Ectodermal cell (in vitro differentiated cells): Measurements from ENCODE around the gene OXA1L.
"Not testable (repeated sequence)": the region's sequence is repeated elsewhere in the genome, so short reads cannot be mapped to it uniquely, and the experiment has no call there.

Source experiments
- H3K27ac ChIP-seq: 2 replicates; pipeline ENCODE4 v1.7.0; 2013; ENCODE audit warnings: mild to moderate bottlenecking, low read depth, low read length; ENCODE audit not compliant: insufficient read depth, poor library complexity, severe bottlenecking
- H3K27me3 ChIP-seq: 2 replicates; pipeline ENCODE4 v1.7.0; 2013; ENCODE audit warnings: mild to moderate bottlenecking, low read length; ENCODE audit not compliant: insufficient read depth, control insufficient read depth, poor library complexity, severe bottlenecking
- H3K36me3 ChIP-seq: one replicate; pipeline ENCODE4 v1.7.0; 2013; ENCODE audit warnings: low read length; ENCODE audit not compliant: control insufficient read depth, insufficient read depth
- H3K4me1 ChIP-seq: one replicate; pipeline ENCODE4 v1.7.0; 2013; ENCODE audit warnings: low read length; ENCODE audit not compliant: control insufficient read depth, insufficient read depth
- H3K4me3 ChIP-seq: 2 replicates; pipeline ENCODE4 v1.7.0; 2013; ENCODE audit warnings: low read depth, low read length, control low read depth; ENCODE audit not compliant: insufficient read depth
- H3K9me3 ChIP-seq: 2 replicates; pipeline ENCODE4 v1.7.0; 2013; ENCODE audit warnings: mild to moderate bottlenecking, low read length, moderate library complexity; ENCODE audit not compliant: control insufficient read depth
- WGBS, 2 experiments: methylation state at CpG; one replicate each; pipeline ENCODE4 v1.1.7; 2013; ENCODE audit warnings: missing lambda C conversion rate in 2 of 2; 5-methylcytosine and 5-hydroxymethylcytosine counted together

Gene OXA1L

DNA sequence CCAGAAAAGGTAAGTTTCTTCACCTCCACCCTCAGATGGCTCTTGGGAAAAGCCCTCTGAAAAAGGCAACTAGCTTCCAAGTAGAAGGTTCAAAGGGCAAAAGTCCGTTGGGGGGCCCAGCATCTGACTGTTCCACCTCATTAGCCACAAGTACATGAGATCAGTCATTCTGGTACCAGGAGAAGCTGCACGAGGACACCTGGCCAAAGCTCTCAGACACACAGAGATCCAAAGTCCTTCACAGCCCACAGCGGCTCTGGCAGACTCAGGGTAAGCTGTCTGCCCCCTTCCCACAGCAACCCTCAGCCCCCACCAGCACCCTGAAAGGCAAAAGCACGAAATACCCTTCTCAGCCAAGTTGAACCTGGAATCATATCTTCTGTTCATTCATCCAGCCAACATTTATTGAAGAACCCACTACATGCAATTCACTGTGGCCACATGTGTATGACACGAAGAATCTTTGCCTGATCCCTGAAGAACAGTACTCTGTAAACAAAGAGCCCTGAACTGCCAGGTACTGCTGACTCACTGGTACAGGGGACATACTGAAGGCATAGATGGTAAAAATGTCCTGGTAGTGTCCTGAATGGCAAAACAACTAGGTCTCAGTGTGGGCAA, 29.7 kb downstream of the OXA1L start:
- Histone ChIP-seq H3K4me1 (no peaks in the 10 kb centered on the region), H3K4me3 (no peak overlapping the region), H3K36me3 (no peaks in the 10 kb centered on the region), H3K9me3 (no peaks in the 10 kb centered on the region), H3K27ac (no peak overlapping the region), H3K27me3 (no peaks in the 10 kb centered on the region)
- 71 to 72% methylated on average over 5 of the region's 5 CpGs for WGBS, 2 experiments

DNA sequence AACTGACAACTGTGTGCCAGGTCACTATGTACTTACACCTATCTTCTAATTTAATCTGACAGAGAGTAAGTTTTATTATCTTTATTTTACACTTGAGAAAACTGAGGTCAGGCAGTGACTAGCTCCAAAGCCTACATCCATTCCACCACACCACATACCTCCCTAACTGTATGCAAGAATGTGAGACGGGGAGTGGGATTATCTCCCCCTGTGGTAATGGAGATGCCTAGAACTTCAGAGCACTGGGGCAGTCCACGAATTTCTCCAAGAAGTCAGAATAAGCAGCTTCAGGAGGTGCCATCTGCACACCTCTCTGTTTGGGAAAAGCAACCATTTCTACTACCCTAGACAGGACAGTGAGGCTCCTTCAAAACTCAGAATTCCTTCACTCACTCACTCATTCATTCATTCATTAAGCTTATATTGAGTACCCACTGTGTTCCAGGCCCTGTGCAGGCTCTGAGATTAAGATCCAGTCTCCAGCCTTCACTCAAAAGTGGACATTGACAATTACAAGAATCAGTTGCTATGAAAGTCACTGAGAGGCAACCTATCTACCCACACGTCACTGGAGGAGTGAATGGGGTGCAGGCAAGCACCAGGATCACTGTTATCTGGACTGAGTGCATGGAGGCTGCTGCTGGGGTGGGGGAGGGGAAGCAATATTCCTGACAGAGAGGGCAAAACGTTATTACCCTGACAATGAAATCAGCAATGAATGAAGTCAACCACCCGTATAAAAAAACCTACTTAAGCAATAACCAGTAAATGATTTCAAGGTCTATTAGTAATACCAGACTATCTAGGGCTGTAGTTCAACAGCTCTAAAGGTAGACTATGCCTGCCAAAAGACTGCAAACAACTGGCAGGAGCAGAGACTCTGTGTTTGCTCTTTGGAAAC, 30.8 kb downstream of the OXA1L start:
- Histone ChIP-seq H3K36me3 (no peaks in the 10 kb centered on the region), H3K4me3 (no peak overlapping the region), H3K27ac (no peak overlapping the region), H3K9me3 (no peaks in the 10 kb centered on the region), H3K4me1 (no peaks in the 10 kb centered on the region), H3K27me3 (no peaks in the 10 kb centered on the region)
- WGBS, 2 experiments = 55 to 68% methylated on average over 4 to 5 of the region's 5 CpGs

- no peaks in the 10 kb centered on the region for H3K27me3 ChIP-seq
Observed at GRCh38 chr14:22798528-22798927, 32.0 kb downstream of the OXA1L start.

DNA sequence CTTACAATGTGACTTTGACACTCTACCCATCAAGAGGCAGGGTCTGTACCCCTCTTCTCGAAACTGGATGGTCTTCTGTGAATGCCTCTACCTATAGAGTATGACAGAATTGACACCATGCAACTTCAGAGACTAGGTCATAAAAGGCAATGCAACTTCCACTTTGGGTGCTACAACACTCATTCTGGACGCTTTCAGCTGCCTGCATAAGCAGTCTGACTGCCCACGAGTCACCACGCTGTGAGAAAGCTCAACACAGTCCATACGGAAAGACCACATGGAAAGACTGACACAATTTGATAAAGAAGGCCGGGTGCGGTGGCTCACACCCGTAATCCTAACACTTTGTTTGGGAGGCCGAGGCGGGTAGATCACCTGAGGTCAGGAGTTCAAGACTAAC, 33.9 kb downstream of the OXA1L start:
- 89 to 93% methylated on average over 10 of the region's 10 CpGs for WGBS, 2 experiments
- H3K4me3 ChIP-seq = no peak overlapping the region
- no peaks in the 10 kb centered on the region for H3K9me3 ChIP-seq
- no peaks in the 10 kb centered on the region for H3K36me3 ChIP-seq
- H3K4me1 ChIP-seq = no peaks in the 10 kb centered on the region
- no peaks in the 10 kb centered on the region for H3K27me3 ChIP-seq
- H3K27ac ChIP-seq = no peak overlapping the region

More at GRCh38 chr14:22798528-22798927, 32.0 kb downstream of the OXA1L start:
- Histone ChIP-seq H3K4me1 (no peaks in the 10 kb centered on the region), H3K27ac (no peak overlapping the region), H3K4me3 (no peak overlapping the region), H3K36me3 (no peaks in the 10 kb centered on the region), H3K9me3 (no peaks in the 10 kb centered on the region)
- WGBS, 2 experiments = 79 to 87% methylated on average over 2 of the region's 2 CpGs

DNA sequence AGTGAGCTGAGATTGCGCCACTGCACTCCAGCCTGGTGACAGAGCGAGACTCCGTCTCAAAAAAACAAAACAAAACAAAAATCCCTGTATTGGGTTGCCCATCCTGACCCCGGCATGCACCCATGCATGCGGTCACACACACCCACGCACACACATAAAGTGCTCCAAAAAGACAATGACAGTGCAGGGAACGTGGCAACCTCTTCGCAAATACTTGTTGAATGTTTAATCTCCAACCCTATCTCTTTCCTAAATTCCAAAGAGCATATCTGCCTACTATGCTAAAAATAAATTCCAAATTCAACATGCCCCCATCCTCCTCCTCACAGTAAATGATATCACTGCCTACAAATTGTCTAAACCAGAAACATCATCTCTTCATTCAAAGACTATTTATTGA, 35.2 kb downstream of the OXA1L start:
- no peaks in the 10 kb centered on the region for H3K27me3 ChIP-seq
- no peak overlapping the region for H3K27ac ChIP-seq
- no peaks in the 10 kb centered on the region for H3K9me3 ChIP-seq
- 80 to 81% methylated on average over 8 of the region's 8 CpGs for WGBS, 2 experiments
- H3K4me3 ChIP-seq = no peak overlapping the region
- no peaks in the 10 kb centered on the region for H3K36me3 ChIP-seq
- H3K4me1 ChIP-seq = no peaks in the 10 kb centered on the region

DNA sequence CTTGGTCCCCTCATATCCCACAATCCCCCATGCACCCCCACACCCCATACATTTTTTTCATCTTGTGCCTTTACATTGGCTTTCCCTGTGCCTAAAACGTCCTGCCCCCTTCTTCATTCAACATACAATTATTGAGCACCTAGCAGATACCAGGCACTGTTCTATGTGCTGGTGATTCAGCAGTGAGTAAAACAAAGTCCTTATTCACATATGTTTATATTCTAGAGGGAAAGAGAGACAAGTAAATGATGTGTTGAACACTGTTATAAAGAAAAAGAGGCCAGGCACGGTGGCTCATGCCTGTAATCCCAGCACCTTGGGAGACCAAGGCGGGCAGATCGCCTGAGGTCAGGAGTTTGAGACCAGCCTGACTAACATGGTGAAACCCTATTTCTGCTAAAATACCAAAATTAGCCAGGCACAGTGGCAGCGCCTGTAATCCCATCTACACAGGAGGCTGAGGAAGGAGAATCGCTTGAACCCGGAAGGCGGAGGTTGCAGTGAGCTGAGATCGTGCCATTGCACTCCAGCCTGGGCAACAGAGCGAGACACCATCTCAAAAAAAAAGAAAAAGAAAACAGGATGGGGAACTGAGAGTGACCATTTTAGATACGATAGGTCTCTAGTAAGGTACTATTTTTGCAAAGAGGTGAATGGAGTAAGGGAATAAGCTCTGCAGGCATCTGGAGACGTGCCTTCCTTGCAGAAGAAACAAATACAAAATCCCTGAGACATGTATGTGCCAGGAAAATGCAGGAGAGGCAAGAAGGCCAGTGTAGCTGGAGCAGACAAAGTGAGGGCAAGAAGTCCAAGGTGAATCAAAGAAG, 36.6 kb downstream of the OXA1L start:
- H3K4me1 ChIP-seq = no peaks in the 10 kb centered on the region
- H3K36me3 ChIP-seq = no peaks in the 10 kb centered on the region
- WGBS, 2 experiments = 85 to 88% methylated on average over 12 of the region's 12 CpGs
- no peaks in the 10 kb centered on the region for H3K9me3 ChIP-seq
- no peak overlapping the region for H3K27ac ChIP-seq
- no peak overlapping the region for H3K4me3 ChIP-seq
- no peaks in the 10 kb centered on the region for H3K27me3 ChIP-seq

- H3K36me3 ChIP-seq = no peaks in the 10 kb centered on the region
- H3K27ac ChIP-seq = no peak overlapping the region
- no peaks in the 10 kb centered on the region for H3K27me3 ChIP-seq
- no peaks in the 10 kb centered on the region for H3K9me3 ChIP-seq
- WGBS, 2 experiments = 89 to 93% methylated on average over 3 of the region's 3 CpGs
- no peaks in the 10 kb centered on the region for H3K4me1 ChIP-seq
- H3K4me3 ChIP-seq = no peak overlapping the region
Observed at GRCh38 chr14:22803687-22803974, 37.1 kb downstream of the OXA1L start.

GRCh38 chr14:22805235-22805634, 38.7 kb downstream of the OXA1L start:
- not testable (repeated sequence) for H3K27me3 ChIP-seq, H3K36me3 ChIP-seq, H3K9me3 ChIP-seq, H3K27ac ChIP-seq, H3K4me3 ChIP-seq, H3K4me1 ChIP-seq
- 94 to 97% methylated on average over 4 of the region's 4 CpGs for WGBS, 2 experiments

DNA sequence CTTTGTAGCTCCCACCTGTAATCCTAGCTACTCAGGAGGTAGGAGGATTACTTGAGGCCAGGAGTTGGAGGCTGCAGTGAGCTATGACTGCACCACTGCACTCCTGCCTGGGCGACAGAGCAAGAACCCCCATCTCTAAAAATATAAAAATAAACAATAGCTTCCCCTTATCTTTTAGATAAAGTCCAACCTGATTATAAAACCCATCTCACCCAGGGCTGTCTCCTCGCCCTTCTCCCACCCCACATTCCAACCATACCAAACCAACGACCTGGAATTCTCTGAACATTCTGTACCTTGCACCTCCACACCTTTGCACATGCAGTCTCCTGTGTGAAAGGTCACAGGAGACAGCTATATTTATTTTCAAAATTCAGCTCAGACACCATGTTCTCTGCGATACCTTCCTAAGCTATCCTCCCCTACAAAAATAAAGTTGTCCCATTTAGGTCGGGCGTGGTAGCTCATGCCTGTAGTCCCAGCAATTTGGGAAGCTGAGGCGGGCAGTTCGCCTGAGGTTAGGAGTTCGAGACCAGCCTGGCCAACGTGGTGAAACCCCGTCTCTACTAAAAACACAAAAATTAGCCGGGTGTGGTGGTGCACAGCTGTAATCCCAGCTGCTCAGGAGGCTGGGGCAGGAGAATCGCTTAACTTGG, 41.1 kb downstream of the OXA1L start:
- no peaks in the 10 kb centered on the region for H3K36me3 ChIP-seq
- H3K9me3 ChIP-seq = no peaks in the 10 kb centered on the region
- 87 to 88% methylated on average over 13 of the region's 13 CpGs for WGBS, 2 experiments
- H3K4me3 ChIP-seq = no peak overlapping the region
- H3K27me3 ChIP-seq = no peaks in the 10 kb centered on the region
- no peaks in the 10 kb centered on the region for H3K4me1 ChIP-seq
- no peak overlapping the region for H3K27ac ChIP-seq
